Activated CD4-positive, alpha-beta T cell treated with anti-CD3 and anti-CD28 coated beads for 1 hour (primary cell): ENCODE results near the gene RPL13A.
"Not testable (repeated sequence)": the region's sequence is repeated elsewhere in the genome, so short reads cannot be mapped to it uniquely, and the experiment has no call there.

Experiments used
- DNase-seq: peaks from one replicate; pipeline ENCODE4 v3.0.0-alpha.2; 2020

Gene RPL13A

DNA sequence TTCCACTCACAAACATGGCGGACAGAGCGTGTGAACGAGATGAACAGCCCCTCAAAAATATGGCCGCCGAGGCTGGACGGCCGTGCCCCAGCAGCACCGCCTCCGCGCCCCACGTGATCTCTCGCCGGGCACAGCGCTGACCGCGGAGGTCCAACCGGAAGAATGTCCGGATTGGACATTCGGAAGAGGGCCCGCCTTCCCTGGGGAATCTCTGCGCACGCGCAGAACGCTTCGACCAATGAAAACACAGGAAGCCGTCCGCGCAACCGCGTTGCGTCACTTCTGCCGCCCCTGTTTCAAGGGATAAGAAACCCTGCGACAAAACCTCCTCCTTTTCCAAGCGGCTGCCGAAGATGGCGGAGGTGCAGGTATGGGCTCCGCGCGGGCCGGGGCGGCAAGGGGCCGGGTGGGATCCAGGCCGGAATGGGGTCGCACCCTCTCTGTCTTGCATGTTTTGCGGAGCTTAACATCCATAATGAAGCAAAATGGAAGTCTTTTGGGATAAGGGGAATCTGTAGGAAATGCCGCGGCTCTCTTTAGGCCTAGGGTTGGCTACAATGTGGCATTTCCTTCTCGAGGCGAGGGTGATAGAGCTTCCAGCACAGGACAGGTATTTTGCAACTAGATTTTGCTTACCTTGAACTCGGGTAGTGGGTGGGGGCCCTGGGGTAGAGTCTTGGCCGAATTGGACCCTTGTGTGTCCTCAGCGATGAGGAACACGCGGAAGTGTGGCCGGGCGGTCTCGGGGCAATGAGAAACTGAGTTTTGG, at the start of gene RPL13A:
Gene RPL13A, plus strand, starts transcription at position 332 of the 769 bp plus-strand sequence. Its CDS starts 22 bp downstream, at position 354.
- peak; percentile 100 for DNase-seq

- no peak for DNase-seq
These were observed 49.1 kb upstream of the RPL13A start for GRCh38 chr19:49438261-49438660.

DNA sequence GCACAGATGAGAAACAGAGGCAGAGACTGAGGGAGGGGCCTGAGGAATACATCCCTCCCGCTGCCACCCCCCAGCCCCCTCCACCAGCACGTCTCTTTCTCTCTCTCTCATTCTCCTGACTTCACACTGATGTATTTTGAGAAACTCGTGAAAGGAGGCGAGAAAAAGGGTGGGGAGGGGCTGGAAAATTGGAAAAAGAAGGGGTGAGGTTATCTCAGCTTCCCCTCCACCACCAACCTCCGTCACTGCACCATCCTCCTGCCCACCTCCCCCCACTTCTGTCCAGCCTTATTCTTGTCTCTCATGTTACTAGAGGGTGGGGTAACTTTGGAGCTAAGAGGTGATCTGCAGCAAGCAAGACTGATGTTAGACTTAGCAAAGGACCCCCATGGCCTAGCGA, 47.6 kb upstream of the RPL13A start:
- DNase-seq: no peak

DNA sequence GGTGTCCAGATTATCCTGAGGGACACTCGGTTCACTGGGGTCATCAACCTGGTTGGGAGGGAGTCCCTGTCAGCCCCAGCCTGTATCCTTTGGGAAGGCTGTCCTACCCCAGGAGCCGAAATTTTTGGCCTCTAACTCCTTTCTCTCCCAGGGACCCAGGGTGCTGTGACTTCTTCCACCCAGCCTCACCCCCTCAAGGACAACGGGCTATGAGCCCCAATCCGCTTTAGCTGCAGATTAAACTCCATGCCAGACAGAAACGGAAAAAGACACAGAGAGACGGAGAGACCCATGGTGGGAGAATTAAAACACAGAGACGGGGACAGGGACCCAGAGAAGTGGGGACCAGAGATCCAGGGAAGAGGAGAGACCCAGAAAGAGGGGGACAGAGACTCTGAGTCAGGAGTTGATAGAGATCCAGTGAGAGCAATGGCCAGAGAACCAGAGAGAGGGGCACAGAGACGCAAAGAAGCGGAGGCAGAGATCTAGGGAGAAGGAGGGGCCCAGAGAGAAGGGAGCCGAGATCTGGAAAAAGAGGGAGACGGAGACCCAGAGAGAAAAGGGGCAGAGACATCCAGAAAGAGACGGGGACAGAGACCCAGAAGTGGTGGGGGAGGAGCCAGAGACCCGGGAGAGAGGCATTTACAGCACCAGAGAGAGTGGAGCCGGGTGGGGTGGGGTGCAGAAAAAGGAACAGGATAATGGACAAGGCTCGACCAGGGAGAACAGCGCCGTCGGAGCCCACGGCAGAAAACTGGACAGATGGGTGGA, 46.8 kb upstream of the RPL13A start:
- DNase-seq: no peak

DNA sequence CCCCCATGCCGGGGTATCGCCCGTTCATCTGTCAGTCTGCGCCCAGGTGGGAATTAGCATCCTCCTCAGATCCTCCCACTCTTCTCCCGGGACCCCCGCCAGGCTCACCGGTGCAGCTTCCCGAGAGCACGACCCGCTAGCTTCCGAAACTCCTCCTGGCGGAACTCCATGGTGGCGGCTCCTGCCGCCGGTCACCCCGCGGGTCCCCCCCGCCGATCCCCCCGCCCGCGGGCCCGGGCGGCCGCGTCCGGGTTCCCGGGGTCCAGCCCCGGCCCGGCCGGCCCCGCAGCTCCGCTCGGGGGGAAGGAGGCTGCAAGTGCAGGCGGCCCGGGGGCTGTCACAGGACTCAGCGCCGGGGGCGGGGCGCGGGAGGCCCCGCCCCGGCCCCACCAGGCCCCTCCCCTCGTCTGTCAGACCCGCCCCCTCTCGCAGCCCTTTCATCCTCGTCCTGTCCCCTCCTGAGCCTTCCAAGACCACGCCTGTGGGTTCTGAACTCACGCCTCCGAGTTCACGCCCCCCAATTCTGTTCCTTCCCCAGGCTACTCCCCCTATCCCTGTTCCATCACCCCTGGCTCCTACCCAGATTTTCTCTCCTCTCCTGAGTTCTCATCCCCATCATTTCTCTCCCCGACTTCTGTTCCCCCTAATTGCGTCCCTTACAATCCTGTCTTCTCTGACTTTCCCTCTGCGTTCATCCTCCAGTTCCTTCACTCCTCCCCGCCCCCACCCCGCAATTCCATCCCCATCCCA, 46.0 kb upstream of the RPL13A start, which contains the start of gene SLC17A7:
Gene SLC17A7, minus strand, starts transcription at position 318 of the 750 bp plus-strand sequence. Its CDS starts 148 bp downstream, at position 170.
- no peak for DNase-seq

DNA sequence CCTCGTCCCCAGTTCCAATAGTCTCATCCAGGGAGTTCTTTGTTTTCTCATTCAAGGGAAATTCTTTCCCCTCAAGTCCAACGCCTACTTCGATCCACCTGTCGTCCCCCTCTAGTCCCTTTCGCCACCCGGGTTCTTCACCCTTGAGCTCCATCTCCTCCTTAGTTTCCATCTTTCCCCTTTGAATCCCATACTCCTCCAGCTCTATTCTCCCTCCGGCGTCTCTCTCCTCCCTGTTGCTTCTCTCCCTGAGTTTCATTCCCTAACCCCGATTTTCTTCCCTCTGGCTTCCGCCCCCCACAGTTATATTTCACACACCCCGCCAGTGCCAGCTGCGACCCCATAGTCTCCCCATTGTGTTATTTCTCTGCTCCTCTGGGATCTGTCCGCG, 45.5 kb upstream of the RPL13A start:
- no peak for DNase-seq

GRCh38 chr19:49442354-49442753, 45.1 kb upstream of the RPL13A start:
- no peak for DNase-seq

DNA sequence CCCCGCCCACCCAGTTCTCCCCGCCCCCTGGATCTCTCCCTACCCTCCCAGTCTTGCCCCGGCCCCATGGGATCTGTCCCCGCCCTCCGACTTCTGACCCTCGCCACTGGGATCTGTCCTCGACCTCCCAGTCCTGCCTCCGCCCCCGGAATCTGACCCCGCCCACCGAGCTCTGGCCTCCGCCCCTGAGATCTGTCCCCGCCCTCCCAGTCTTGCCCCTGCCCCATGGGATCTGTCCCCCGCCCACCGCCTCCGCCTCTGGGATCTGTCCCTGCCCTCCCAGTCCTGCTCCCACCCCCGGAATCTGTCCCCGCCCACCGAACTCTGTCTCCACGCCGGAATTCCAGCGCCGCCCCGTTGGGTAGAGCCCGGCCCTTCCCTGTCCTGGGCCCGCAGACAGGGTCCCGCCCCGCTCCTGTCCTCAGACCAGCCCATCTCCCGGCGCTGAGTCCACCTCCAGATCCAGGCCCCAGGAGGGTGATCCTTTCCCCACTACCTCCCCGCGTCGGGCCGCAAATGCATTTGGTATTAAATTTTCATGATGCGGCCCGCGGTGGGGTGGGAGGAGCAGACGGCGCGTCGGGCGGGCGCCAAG, 44.5 kb upstream of the RPL13A start:
- no peak for DNase-seq

DNA sequence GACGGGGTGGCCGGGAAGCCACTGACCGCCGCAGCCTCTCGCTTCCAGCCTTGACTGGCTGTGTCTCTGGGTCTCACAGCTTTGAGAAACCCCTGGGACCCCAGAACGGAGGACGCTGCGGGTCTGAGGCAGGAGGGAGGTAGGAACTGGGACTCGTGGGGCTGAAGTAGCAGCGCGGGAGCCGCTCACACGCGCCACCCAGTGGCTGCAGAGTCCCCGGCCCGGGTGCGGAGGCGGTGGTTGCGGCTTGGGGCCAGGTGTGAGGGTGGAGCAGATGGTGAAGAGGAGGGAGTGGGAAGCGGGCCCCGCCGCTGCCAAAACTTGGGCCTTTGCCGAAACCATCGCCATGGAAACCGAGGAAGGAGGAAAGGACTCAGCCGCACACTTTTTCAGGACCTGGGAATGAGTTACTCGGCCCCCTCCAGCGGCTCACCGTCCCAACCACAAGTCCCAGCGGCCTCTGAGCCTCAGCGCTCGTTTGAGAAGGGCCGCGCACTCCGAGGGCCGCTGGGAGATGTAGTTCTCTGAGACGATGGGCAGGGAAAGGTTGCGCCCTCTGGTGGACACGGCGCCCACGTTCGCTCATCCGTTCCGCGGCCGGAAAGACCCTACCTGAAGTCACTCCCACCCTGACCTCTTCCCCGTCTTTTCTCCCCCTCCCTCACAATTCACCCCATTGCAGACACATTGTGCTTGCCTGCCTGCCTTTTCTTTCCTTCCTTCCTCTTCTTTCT, 43.9 kb upstream of the RPL13A start:
- peak; percentile 87 for DNase-seq

DNA sequence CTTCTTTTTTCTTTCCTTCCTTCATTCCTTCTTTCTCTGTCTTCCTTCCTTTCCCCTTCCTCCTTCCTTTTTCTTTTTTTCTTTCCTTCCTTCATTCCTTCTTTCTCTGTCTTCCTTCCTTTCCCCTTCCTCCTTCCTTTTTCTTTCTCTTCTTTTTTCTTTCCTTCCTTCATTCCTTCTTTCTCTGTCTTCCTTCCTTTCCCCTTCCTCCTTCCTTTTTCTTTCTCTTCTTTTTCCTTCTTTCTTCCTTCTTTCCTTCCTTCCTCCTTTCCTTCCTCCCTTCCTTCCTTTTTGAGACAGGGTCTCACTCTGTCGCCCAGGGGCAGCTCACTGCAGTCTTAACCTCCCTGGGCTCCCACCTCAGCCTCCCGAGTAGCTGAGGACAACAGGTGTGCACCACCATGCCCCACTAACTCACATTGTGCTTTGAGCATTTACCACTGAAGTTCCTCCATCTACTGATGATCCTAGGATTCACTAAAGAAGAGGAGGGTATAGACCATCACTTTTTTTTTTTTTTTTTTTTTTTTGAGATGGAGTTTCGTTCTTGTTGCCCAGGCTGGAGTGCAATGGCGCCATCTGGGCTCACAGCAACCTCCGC, 43.2 kb upstream of the RPL13A start:
- DNase-seq: not testable (repeated sequence)

DNA sequence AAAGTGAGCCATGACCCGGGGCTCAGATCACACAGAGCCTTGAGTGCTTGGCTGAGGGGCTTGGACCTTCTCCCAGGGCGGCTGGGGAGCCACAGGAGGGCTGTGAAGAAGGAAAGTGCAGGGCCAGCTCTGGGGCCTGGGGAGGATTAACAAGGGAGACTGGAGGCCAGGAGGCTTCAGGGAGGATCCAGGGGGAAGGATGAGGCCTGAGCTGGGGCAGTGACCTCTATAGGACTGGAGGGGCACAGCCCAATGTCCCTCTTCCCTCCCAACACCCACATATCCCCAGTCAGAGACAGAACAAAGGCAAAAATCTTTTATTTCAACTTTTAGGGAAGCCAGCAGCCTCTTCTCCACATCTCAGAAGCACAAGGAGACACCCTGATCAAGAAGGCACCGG, 41.4 kb upstream of the RPL13A start:
- DNase-seq: no peak

DNA sequence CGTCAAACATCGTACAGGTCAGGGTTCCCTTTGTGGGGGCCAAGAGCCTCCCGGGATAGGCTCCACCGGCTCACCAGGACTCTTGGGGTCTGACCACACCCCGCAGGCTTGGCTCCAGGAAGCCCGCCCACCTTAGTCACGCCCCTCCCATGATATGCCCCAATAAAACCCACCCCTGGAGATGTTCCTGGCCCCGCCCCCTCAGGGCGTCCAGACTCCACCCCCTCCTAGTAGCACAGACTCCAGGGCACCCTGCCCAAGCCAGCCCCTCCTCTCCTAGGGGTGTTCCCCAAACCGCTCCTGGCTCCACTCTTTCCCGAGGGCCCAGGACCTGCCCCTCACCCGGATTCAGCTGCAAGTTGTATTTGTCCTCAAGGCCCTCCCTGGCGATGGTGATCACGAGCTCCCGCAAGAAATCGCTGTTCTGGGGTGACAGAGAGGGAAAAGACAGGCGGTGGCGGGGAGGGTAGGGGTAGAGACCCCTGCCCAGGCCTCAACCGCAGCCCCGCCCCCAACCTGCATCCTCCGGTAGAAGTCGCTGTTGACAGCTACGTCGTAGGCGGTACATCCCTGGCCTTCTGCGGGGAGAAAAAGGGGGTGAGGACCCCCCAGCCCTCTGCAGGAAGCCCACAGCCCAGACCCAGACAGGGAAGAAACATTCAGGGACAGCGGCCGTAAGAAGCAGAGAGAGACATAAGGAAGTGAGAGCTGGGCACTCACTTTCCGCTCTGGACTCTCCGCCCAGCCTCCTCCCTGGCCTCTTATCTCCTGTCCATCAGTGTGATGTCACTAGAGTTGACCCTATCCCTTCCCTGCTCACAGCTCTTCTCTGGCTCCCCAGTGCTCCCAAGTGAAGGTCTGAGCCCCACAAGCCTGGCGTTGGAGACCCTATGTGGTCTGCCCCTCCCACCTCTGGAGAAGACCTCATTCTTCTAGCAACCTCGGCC, 39.6 kb upstream of the RPL13A start:
- no peak for DNase-seq

GRCh38 chr19:49448432-49448786, 39.0 kb upstream of the RPL13A start:
- no peak for DNase-seq

DNA sequence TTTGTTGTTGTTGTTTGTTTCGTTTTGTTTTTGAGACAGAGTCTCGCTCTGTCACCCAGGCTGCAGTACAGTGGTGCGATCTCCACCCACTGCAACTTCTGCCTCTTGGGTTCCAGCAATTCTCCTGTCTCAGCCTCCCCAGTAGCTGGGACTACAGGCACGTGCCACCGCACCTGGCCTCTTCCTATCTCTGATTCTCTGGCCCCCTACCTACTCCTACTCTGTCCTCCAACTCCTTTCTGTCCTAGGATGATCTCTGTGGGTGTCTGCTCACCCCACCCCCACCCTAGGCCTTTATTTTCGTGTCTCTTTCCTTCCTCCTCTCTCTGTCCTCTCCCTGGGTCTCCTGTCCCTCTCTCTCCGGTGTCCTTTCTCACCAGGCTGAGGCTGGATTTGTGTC, 37.0 kb upstream of the RPL13A start:
- DNase-seq: no peak

DNA sequence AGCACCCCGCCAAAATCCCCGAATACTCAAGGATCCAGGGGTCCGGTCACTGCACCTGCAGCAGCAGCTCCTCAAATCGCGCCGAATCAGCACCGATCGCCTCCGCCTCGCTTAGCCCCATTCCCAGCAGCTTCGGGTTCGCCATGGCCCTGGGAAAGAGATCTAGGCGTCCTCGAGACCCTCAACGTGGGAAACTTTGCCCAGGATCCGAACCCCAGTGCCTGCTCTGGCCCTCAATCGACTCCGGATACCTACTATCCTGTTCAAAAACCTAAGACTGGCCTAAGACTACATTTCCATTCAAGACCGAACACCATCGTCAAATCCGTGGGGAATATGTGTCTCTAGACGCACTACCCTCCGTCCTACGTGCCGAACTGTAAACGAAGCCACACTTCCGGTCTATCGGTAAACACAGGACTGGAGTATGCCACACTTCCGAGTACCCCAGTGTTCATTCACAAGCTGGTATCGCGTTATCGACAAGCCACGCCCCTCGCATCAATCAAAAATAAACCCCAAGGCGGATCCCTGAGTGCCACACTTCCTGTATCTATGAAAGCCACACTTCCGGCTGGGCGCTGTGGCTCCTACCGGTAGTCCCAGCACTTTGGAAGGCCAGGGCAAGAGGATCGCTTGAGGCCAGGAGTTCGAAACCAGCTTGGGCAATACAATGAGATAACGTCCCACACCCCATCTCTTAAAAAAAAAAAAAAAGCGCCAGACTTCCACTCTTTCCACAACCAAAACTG, 35.8 kb upstream of the RPL13A start, which contains the start of gene PIH1D1:
Gene PIH1D1, minus strand, starts transcription at position 385 of the 752 bp plus-strand sequence. Its CDS starts 240 bp downstream, at position 145.
- DNase-seq: peak; percentile 88

DNA sequence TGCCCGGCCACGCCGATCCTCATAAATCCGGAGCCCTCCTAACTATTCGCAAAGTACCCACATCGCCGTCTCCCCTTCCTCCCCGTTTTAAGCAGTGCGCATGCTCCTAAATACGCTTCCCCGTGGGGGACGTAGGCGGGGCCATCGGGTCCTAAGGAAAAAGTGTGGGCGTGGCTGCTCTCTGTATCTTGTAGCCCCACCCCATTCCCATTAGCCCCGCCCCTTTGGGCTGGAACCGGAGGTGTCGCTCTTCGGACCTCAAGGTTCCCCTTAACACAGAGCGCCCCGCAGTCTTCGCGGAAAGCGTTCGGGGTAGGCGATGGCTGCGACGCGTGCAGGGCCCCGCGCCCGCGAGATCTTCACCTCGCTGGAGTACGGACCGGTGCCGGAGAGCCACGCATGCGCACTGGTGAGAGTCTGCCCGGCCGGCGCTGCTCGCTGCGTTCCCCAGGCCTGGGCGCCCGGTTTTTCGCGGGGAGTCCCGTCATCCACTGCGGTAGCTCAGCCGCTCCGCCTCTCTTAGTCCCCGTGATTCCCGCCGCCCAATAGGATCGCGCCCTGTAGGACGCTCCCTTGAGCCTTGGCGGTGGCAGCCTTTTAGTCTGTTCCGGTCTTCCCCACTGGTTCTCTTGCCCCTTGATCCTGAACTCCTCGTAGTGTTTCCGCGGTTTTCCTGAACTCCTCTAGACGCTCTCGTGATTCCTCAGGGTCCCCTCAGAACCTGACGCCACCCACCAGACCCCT, 34.2 kb upstream of the RPL13A start, which contains the start of gene ALDH16A1:
Gene ALDH16A1, plus strand, starts transcription at position 213 of the 744 bp plus-strand sequence. Its CDS starts 107 bp downstream, at position 320.
- DNase-seq: peak; percentile 97

- no peak for DNase-seq
These were observed 33.6 kb upstream of the RPL13A start for GRCh38 chr19:49453757-49454240.

DNA sequence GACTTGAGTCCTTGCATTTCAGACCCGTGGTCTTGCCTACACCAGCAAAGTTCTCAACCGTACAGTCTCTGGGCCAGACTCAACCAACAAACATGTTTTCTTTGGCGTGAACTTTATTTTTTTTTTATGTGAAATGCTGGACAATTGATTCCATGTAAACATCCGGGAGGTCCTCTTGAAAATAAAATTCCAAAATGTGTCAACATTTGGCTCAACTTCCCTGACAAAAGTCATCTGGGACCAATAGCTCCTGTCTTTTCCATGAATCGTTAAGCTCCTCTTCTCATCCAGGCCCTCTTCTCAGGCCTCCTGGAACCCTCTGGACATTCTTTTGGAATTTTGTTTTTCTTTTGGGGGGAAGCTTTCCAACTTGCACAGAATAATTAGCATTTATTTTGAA, 31.6 kb upstream of the RPL13A start:
- no peak for DNase-seq

- no peak for DNase-seq
These were observed 31.1 kb upstream of the RPL13A start for GRCh38 chr19:49456326-49456725.
